ENCODE measurements around the gene OMP. TPM values are rescaled to one million over a fixed set of nuclear protein-coding genes. Genes with fewer than 3 reads are reported as not detected.
A peak's percentile ranks its signal among the peaks of the same experiment; 100 is the strongest.

Gene OMP
- total and polyA plus RNA-seq, 2 experiments from 2014 or later, result not detected

DNA sequence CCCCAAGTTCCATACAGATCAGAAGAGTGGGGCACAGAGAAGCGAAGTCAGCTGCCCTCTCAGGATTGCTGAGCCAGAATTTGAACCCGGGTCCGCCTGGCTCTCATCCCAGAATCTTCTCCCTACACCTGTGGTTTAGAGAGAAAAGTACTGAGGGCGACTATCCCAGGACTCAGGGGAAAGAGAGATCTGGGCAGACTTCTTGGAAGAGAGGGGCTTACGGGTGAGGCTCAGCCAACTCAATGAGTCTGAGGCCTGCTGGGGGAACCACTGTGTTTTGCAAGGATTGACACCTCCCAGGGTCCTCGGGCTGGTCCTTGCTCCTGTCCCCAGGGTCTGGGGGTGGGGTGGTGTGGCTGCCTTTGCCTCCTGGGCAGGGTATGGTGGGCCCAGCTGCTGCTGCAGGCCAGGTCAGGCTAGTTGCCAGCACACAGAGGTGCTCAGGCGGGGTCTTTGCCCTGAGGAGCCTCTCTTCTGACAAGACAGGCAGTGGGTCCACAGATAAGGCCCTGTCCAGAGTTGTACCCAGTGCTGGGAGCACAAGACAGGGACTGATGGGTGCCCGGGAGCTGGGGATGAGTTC, 34.7 kb upstream of the OMP start:
- DNase-seq (ENCODE audit: low spot score), result no peak
- peak overlapping the region; percentile 91 for H3K27ac ChIP-seq
- H3K36me3 ChIP-seq (replicated peaks; ENCODE audit: insufficient read depth, low read depth), result no peaks in the 10 kb centered on the region
- H3K79me2 ChIP-seq, result peaks cover 54% of the 10 kb centered on the region
- no peaks in the 10 kb centered on the region for H3K9me2 ChIP-seq (replicated peaks; ENCODE audit: insufficient read depth)
- H3K4me3 ChIP-seq, result peak overlapping the region; percentile 93
- no peaks in the 10 kb centered on the region for H3K9me3 ChIP-seq (ENCODE audit: low read depth)
- peaks cover 47% of the 10 kb centered on the region for H3K4me1 ChIP-seq (ENCODE audit: insufficient read depth)
- H4K20me1 ChIP-seq (ENCODE audit: insufficient read depth, poor library complexity, severe bottlenecking), result no peaks in the 10 kb centered on the region
- no peak overlapping the region for H2AFZ ChIP-seq
- peak overlapping the region; percentile 86 for H3K4me2 ChIP-seq
- H3K27me3 ChIP-seq, result no peaks in the 10 kb centered on the region
- WGBS (ENCODE audit: low lambda C conversion rate, missing lambda C conversion rate), result 90% methylated on average over 8 of the region's 8 CpGs
- TF ChIP-seq, protein P1, sequence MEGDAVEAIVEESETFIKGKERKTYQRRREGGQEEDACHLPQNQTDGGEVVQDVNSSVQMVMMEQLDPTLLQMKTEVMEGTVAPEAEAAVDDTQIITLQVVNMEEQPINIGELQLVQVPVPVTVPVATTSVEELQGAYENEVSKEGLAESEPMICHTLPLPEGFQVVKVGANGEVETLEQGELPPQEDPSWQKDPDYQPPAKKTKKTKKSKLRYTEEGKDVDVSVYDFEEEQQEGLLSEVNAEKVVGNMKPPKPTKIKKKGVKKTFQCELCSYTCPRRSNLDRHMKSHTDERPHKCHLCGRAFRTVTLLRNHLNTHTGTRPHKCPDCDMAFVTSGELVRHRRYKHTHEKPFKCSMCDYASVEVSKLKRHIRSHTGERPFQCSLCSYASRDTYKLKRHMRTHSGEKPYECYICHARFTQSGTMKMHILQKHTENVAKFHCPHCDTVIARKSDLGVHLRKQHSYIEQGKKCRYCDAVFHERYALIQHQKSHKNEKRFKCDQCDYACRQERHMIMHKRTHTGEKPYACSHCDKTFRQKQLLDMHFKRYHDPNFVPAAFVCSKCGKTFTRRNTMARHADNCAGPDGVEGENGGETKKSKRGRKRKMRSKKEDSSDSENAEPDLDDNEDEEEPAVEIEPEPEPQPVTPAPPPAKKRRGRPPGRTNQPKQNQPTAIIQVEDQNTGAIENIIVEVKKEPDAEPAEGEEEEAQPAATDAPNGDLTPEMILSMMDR (IDR thresholded peaks at IDR 0.05; ENCODE audit: poor library complexity), result no peak
- TF ChIP-seq EZH2phosphoT487 (IDR thresholded peaks at IDR 0.05; ENCODE audit: low read depth, severe bottlenecking, unreplicated experiment) (no peak), EZH2 (IDR thresholded peaks at IDR 0.05; ENCODE audit: borderline replicate concordance) (no peak)

DNA sequence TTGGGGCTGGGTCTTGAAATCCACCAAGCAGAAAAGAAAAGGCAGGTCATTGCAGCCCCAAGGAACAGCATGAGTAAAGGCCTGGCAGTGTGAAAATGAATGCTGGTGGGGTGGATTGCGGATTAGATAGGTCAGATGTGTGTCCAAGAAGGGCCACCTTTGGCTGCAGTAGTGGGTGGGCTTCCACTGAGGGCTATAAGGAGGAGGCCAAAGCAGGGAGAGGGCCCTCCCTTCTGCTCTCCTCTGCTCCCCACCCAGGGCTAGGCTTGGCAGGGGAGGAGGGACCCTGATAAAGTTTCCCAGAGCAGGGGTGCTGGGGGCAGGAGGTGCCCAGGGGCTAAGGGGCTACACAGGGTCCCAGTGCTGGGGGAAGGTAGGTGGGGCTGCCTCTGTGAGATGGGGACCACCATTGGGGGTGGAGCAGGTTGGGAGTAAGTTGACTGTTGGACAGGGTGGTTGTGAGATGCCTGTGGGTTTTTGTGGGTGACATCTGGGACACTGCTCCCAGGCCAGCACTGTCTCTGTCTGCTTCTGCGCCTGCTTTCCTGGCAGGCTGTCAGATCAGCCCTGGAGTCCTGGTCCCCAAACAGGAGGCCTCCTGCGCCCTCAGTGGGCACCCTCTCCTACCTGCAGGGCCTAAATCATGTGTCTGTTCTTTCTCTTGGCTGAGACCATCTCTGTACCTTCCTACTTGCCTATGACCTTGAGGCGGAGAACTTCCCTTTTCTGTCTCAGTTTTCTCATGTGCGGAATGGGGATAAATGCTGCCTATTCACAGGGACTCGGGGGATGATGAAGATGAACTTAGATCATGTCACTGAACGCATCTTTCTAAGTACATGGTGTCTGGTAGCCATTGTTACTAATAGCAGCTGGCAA, 33.9 kb upstream of the OMP start:
- Histone ChIP-seq H3K27ac (no peak overlapping the region), H3K27me3 (no peaks in the 10 kb centered on the region), H3K36me3 (replicated peaks; ENCODE audit: insufficient read depth, low read depth) (no peaks in the 10 kb centered on the region), H3K79me2 (peaks cover 54% of the 10 kb centered on the region), H3K9me3 (ENCODE audit: low read depth) (no peaks in the 10 kb centered on the region), H3K4me1 (ENCODE audit: insufficient read depth) (peaks cover 55% of the 10 kb centered on the region), H4K20me1 (ENCODE audit: insufficient read depth, poor library complexity, severe bottlenecking) (no peaks in the 10 kb centered on the region), H3K4me3 (no peak overlapping the region), H3K4me2 (peak overlapping the region; percentile 86), H3K9me2 (replicated peaks; ENCODE audit: insufficient read depth) (no peaks in the 10 kb centered on the region), H2AFZ (no peak overlapping the region)
- no peak for DNase-seq (ENCODE audit: low spot score)
- TF ChIP-seq, protein P1 (IDR thresholded peaks at IDR 0.05; ENCODE audit: poor library complexity), result no peak
- TF ChIP-seq EZH2 (IDR thresholded peaks at IDR 0.05; ENCODE audit: borderline replicate concordance), result no peak
- no peak for TF ChIP-seq EZH2phosphoT487 (IDR thresholded peaks at IDR 0.05; ENCODE audit: low read depth, severe bottlenecking, unreplicated experiment)
- 89% methylated on average over 7 of the region's 7 CpGs for WGBS (ENCODE audit: low lambda C conversion rate, missing lambda C conversion rate)

DNA sequence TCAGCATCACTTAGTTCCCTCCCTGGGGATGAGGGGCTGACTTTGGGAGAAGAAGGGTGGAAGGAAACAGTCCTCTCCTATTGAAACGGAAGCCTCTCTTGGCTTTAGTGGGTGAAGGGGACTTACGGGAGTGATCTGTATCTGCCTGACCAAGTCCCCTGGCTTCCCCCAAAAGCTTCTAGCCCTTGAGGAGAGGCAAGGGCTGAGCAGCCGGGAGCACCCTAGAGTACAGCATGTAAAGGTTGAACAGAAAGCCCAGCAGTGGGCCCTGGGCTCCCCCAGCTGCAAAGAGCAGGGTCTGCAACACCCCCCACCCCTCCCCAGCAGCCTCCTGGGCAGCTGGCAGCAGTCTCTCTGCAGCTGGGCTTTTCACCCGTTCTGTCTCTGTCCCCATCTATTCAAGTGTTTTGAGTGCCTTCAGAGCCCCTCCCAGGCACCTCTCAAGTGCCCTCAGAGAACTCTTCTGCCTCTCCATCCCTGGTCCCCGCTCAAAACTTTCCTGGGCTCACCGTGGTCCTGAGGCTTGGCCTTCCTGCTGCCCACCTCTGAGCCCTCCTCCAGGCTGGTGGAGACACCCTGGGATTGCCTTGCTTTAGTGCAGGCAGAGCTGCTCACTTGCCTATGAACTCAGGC, 33.2 kb upstream of the OMP start:
- Histone ChIP-seq H3K4me3 (no peak overlapping the region), H4K20me1 (ENCODE audit: insufficient read depth, poor library complexity, severe bottlenecking) (no peaks in the 10 kb centered on the region)
- WGBS (ENCODE audit: low lambda C conversion rate, missing lambda C conversion rate), result 81% methylated on average over 6 of the region's 6 CpGs

More for the DNA sequence above, 33.2 kb upstream of the OMP start:
- H3K4me1 ChIP-seq (ENCODE audit: insufficient read depth), result peaks cover 62% of the 10 kb centered on the region
- no peaks in the 10 kb centered on the region for H3K36me3 ChIP-seq (replicated peaks; ENCODE audit: insufficient read depth, low read depth)
- DNase-seq (ENCODE audit: low spot score), result no peak
- H2AFZ ChIP-seq, result no peak overlapping the region
- H3K9me3 ChIP-seq (ENCODE audit: low read depth), result no peaks in the 10 kb centered on the region
- no peak overlapping the region for H3K27ac ChIP-seq
- H3K9me2 ChIP-seq (replicated peaks; ENCODE audit: insufficient read depth), result no peaks in the 10 kb centered on the region
- peaks cover 54% of the 10 kb centered on the region for H3K79me2 ChIP-seq
- H3K4me2 ChIP-seq, result no peak overlapping the region
- no peak for TF ChIP-seq EZH2phosphoT487 (IDR thresholded peaks at IDR 0.05; ENCODE audit: low read depth, severe bottlenecking, unreplicated experiment)
- TF ChIP-seq EZH2 (IDR thresholded peaks at IDR 0.05; ENCODE audit: borderline replicate concordance), result no peak
- TF ChIP-seq, protein P1 (IDR thresholded peaks at IDR 0.05; ENCODE audit: poor library complexity), result no peak
- no peaks in the 10 kb centered on the region for H3K27me3 ChIP-seq
